Liver (tissue), 9 donors: ENCODE results near the gene MISP3. TPM values are rescaled to one million over a fixed set of nuclear protein-coding genes. Genes with fewer than 3 reads are reported as not detected.

Source experiments
- DNase-seq: peaks from one replicate; pipeline ENCODE4 v3.0.0-alpha.2; 2017; ENCODE audit warnings: low spot score
- H3K27ac ChIP-seq, 2 donors: one replicate each; pipeline ENCODE4 v1.7.0; 2013; ENCODE audit warnings: inconsistent platforms in 2 of 2, low read length in 2 of 2, control low read depth in 1 of 2, low read depth in 1 of 2, mild to moderate bottlenecking in 1 of 2
- H3K27me3 ChIP-seq, 4 donors: one replicate each; pipeline versions ENCODE4 v1.6.1 to v1.7.0; 2013; ENCODE audit warnings: low read length in 3 of 4, inconsistent platforms in 1 of 4, mild to moderate bottlenecking in 1 of 4, moderate library complexity in 1 of 4; ENCODE audit not compliant: control insufficient read depth in 4 of 4, insufficient read depth in 4 of 4
- H3K36me3 ChIP-seq, 4 donors: one replicate each; pipeline versions ENCODE4 v1.6.1 to v1.7.0; 2013; ENCODE audit warnings: low read length in 3 of 4, mild to moderate bottlenecking in 3 of 4, low read depth in 1 of 4, moderate library complexity in 1 of 4; ENCODE audit not compliant: control insufficient read depth in 4 of 4, insufficient read depth in 3 of 4
- H3K4me1 ChIP-seq, 4 donors: one replicate each; pipeline versions ENCODE4 v1.6.1 to v1.7.0; 2013; ENCODE audit warnings: low read length in 3 of 4, mild to moderate bottlenecking in 3 of 4, moderate library complexity in 1 of 4; ENCODE audit not compliant: control insufficient read depth in 4 of 4, insufficient read depth in 4 of 4
- H3K4me3 ChIP-seq, 3 donors: one replicate each; pipeline versions ENCODE4 v1.6.1 to v1.7.0; 2013; ENCODE audit warnings: low read length in 3 of 3, control low read depth in 1 of 3, low read depth in 1 of 3, mild to moderate bottlenecking in 1 of 3
- H3K9ac ChIP-seq, 2 donors: one replicate each; pipeline ENCODE4 v1.7.0; 2013; ENCODE audit warnings: low read length in 2 of 2, mild to moderate bottlenecking in 2 of 2, moderate library complexity in 2 of 2, control low read depth in 1 of 2, low read depth in 1 of 2
- H3K9me3 ChIP-seq, 4 donors: one replicate each; pipeline versions ENCODE4 v1.6.1 to v1.7.0; 2013; ENCODE audit warnings: low read length in 3 of 4; ENCODE audit not compliant: control insufficient read depth in 4 of 4
- EGR1 ChIP-seq, 2 donors: IDR thresholded peaks; 2 replicates each; pipeline ENCODE4 v1.6.1; 2016 to 2018; ENCODE audit warnings: antibody characterized with exemption in 2 of 2, low read depth in 2 of 2
- FOXA1 ChIP-seq: IDR thresholded peaks from 2 replicates; pipeline ENCODE4 v1.6.1; 2016; ENCODE audit warnings: antibody characterized with exemption
- HNF4A ChIP-seq, 2 donors: conservative IDR thresholded peaks; 2 replicates each; pipeline ENCODE4 v1.6.1; 2016; ENCODE audit warnings: antibody characterized with exemption in 2 of 2, mild to moderate bottlenecking in 2 of 2
- HNF4G ChIP-seq: IDR thresholded peaks from 2 replicates; pipeline ENCODE4 v1.6.1; 2016; ENCODE audit warnings: antibody characterized with exemption
- NR2F2 ChIP-seq: IDR thresholded peaks from 2 replicates; pipeline ENCODE4 v1.6.1; 2016; ENCODE audit warnings: antibody characterized with exemption
- YY1 ChIP-seq: IDR thresholded peaks from 2 replicates; pipeline ENCODE4 v1.6.1; 2016; ENCODE audit warnings: antibody characterized with exemption, mild to moderate bottlenecking
- WGBS: extraction: QIAGEN DNeasy Blood & Tissue Kit; methylation state at CpG from one replicate; pipeline ENCODE4 v1.1.7; 2013; 5-methylcytosine and 5-hydroxymethylcytosine counted together
- polyA plus RNA-seq, 2 donors: library from polyadenylated mRNA; stranded (reverse) in 1 of 2; unstranded in 1 of 2; fragments of 200-250 nt in 1 of 2; fragments of >200 nt in 1 of 2; fragmentation: Nextera tagmentation in 1 of 2; extraction: Ambion mirVana in 1 of 2; gene quantifications; one replicate each; pipeline versions ENCODE4 v1.2.1 to v1.2.3, GENCODE V29; 2013 to 2015
- total RNA-seq, 2 donors: library from RNA; depleted of rRNA; stranded (reverse); fragments of >200 nt; gene quantifications; one replicate each; pipeline ENCODE4 v1.2.3, GENCODE V29; 2014
- TF ChIP-seq, protein P1 (sequence below): IDR thresholded peaks from 2 replicates; pipeline ENCODE4 v1.6.1; 2016; ENCODE audit warnings: antibody characterized with exemption
- TF ChIP-seq, protein P2 (sequence below): IDR thresholded peaks from 2 replicates; pipeline ENCODE4 v1.6.1; 2016; ENCODE audit warnings: antibody characterized with exemption
- TF ChIP-seq, protein P3 (sequence below): IDR thresholded peaks from 2 replicates; pipeline ENCODE4 v1.6.1; 2016; ENCODE audit warnings: antibody characterized with exemption
- donor health status: healthy.
- donor health status: healthy.
- donor health status: healthy.
- donor health status: healthy.
- donor health status: healthy.

MISP3 gene
- total and polyA plus RNA-seq, 4 donors = 0.28 to 3.9 (median 2.8) TPM

DNA sequence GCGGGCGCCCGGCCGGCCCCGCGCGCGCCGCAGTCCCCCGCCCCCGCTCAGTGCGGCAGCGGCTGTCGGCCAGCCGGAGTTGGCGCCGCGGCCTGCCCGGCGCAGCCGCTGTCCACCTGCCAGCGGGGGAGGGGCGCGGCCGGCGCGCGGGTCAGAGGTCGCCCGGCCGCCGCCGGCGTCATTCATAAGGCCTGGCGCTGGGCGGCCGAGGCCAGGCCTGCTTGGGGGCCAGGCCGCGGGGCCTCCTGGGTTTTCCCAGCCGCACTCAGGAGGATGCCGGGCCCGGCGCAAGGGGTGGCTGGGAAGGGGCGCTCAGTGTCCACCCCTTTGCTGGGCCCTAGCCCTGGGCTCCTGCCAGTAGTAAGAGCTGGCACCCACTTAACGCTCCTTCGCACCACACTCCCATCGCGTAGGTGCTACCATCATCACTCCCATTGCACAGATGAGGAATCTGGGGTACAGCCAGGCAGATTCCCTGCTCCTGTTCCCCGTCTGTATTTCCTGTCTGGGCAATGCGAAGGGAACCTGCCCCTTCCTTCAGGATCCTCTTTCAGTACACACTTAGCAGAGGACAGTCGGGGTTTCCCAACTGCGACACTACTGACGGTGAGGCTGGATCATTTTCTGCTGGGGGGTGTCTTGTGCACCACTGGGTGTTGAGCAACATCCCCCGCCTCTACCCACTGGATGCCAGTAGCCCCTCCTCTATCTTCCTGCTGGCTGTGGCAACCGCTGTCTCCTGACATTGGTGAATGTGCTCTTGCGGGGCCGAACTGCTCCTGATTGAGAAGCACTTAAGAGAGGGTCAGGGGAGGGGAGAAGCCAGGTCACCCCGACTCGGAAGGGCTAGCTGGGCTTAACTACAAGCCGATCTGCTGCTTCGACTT lies 45.8 kb downstream of the MISP3 start (continued):
- TF ChIP-seq, protein P1, sequence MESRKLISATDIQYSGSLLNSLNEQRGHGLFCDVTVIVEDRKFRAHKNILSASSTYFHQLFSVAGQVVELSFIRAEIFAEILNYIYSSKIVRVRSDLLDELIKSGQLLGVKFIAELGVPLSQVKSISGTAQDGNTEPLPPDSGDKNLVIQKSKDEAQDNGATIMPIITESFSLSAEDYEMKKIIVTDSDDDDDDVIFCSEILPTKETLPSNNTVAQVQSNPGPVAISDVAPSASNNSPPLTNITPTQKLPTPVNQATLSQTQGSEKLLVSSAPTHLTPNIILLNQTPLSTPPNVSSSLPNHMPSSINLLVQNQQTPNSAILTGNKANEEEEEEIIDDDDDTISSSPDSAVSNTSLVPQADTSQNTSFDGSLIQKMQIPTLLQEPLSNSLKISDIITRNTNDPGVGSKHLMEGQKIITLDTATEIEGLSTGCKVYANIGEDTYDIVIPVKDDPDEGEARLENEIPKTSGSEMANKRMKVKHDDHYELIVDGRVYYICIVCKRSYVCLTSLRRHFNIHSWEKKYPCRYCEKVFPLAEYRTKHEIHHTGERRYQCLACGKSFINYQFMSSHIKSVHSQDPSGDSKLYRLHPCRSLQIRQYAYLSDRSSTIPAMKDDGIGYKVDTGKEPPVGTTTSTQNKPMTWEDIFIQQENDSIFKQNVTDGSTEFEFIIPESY = no peak

DNA sequence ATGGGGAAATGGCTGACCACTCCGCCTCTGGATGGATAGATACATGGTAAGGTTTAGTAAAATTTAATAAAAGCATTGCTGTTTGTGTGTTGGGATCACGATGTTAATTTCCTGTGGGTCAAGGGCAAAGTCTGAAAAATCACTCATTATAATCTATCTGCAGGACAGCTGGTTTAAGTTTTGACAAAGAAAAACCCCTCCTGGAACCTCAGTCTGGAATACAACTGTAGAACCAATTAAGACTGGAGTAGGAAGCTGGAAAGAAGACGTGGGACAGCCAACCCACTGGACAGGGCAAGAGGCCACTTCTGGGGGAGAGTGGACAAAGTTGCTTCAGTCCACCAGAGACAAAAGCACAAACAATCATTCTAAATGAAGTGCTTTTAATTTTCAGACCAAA lies 46.6 kb downstream of the MISP3 start:
- no peak for DNase-seq
- Histone ChIP-seq H3K27me3 (no peaks in the 10 kb centered on the region), H3K27ac (peak overlapping the region; percentile 93 to 100), H3K9ac (peak overlapping the region; percentile 44 to 69), H3K36me3 (no peaks in the 10 kb centered on the region), H3K4me1 (peaks cover 0 to 42% (median 36%) of the 10 kb centered on the region in 4 donors), H3K9me3 (no peaks in the 10 kb centered on the region), H3K4me3 (peak overlapping the region; percentile 3 to 72 (median 39))
- WGBS = 24% methylated on average over 3 of the region's 3 CpGs
- TF ChIP-seq, protein P2, sequence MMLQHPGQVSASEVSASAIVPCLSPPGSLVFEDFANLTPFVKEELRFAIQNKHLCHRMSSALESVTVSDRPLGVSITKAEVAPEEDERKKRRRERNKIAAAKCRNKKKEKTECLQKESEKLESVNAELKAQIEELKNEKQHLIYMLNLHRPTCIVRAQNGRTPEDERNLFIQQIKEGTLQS = no peak
- TF ChIP-seq FOXA1 = no peak
- no peak for TF ChIP-seq YY1
- TF ChIP-seq, protein P3, sequence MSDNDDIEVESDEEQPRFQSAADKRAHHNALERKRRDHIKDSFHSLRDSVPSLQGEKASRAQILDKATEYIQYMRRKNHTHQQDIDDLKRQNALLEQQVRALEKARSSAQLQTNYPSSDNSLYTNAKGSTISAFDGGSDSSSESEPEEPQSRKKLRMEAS = no peak
- no peak for TF ChIP-seq NR2F2
- TF ChIP-seq HNF4A (conservative IDR thresholded peaks at IDR 0.05) = peak in 1 of 2 donors; percentile 5
- TF ChIP-seq EGR1 (IDR thresholded peaks at IDR 0.05; ENCODE audit: low read depth in 2 of 2) = no peak
- TF ChIP-seq HNF4G = no peak

DNA sequence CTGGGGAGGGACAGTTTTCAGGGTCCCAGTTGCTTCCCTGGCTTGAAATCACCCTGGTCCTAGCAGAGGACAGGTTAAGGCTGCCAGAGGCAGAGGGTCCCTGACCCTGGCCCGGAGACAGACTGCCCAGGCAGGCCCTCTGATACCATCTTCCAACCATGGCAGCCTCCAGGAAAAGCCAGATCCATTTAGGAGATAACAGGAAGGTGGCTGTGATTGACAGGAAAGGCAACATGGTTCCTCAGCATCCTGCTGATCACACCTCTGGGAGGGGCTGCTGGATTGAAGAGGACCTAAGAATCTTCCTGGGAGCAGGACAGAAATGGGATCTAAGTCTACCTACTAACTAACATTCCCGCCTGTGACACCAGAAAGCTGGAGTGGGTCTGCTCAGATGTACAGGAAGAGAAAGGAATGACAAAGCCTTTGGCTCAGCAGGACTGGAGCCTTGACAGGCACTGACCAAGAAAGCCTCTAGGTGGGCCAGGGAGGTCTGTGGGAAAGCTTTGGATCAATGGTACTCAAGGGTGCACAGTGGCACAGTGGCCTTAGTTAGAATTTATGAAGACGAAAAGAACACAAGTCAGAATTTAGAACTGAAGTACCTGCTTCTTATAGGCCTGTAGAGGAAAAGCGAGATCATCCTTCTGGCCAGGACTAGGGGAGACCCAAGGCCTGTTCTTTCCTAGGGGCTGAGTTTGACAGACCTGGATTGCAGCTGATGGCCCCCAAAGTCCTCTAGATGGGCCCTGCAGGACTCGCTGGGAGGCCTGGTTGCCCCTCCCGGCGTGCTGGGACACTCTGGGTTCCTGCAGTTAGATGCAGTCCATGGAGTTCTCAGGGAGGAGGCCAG lies 47.3 kb downstream of the MISP3 start:
- Histone ChIP-seq H3K9ac (no peak overlapping the region), H3K4me3 (no peak overlapping the region), H3K36me3 (no peaks in the 10 kb centered on the region), H3K4me1 (peaks cover 0 to 35% (median 31%) of the 10 kb centered on the region in 4 donors), H3K27ac (peak overlapping the region; percentile 93 to 100), H3K27me3 (no peaks in the 10 kb centered on the region), H3K9me3 (no peaks in the 10 kb centered on the region)
- WGBS = 94% methylated on average over 7 of the region's 7 CpGs
- TF ChIP-seq, protein P3 = no peak
- TF ChIP-seq, protein P2 = no peak
- TF ChIP-seq HNF4A (conservative IDR thresholded peaks at IDR 0.05) = no peak
- no peak for TF ChIP-seq FOXA1
- TF ChIP-seq, protein P1 = no peak
- no peak for DNase-seq
